Left lung (tissue), 10 donors: Measurements from ENCODE around the gene NANOGP8. TPM values are rescaled to one million over a fixed set of nuclear protein-coding genes. Genes with fewer than 3 reads are reported as not detected.
A peak's percentile ranks its signal among the peaks of the same experiment; 100 is the strongest.

Source experiments
- ATAC-seq: fragments of 200-7000 bp; cut with Tn5 transposase; one replicate; pipeline ENCODE4 v1.9.1; 2020; ENCODE audit warnings: moderate library complexity
- DNase-seq, 4 donors: peaks; one replicate each; pipeline ENCODE4 v3.0.0-alpha.2; 2013 to 2020
- H3K27ac ChIP-seq, 2 donors: fragments of 200-600 bp; sonication (generic) in 1 of 2; one replicate each; pipeline versions ENCODE4 v1.5.0 to v1.8.0; 2020 to 2021
- H3K27me3 ChIP-seq, 2 donors: fragments of 200-600 bp; sonication (generic) in 1 of 2; one replicate each; pipeline versions ENCODE4 v1.5.0 to v1.8.0; 2020 to 2021
- H3K36me3 ChIP-seq, 2 donors: fragments of 200-600 bp; sonication (generic) in 1 of 2; one replicate each; pipeline versions ENCODE4 v1.5.0 to v1.8.0; 2020 to 2021
- H3K4me1 ChIP-seq, 2 donors: fragments of 200-600 bp; one replicate each; pipeline ENCODE4 v1.8.0; 2021
- H3K4me3 ChIP-seq, 2 donors: fragments of 200-600 bp; sonication (generic) in 1 of 2; one replicate each; pipeline versions ENCODE4 v1.5.0 to v1.8.0; 2020 to 2021; ENCODE audit warnings: mild to moderate bottlenecking in 1 of 2
- H3K9me3 ChIP-seq, 2 donors: fragments of 200-600 bp; sonication (generic) in 1 of 2; one replicate each; pipeline versions ENCODE4 v1.5.0 to v1.8.0; 2020 to 2021
- intact Hi-C, 2 donors: fragments of 100-400 bp; cut with DNase I; formaldehyde crosslinking; loops; one replicate each; pipeline versions ENCODE4 v1.11.2 to v1.14.2; 2022
- polyA plus RNA-seq, 6 donors: library from polyadenylated mRNA; unstranded; fragments of 120-200 nt; gene quantifications; one replicate each; pipeline ENCODE4 v1.2.1, GENCODE V29; 2013; ENCODE audit not compliant: insufficient read length in 6 of 6
- total RNA-seq, 2 donors: library from RNA; stranded (reverse); fragmentation: NEBNext Ultra II Directional; extraction: Animal tissue kit (Norgen Biotek cat#: 25700); gene quantifications; one replicate each; pipeline ENCODE4 v1.2.1, GENCODE V29; 2021
- TF ChIP-seq, protein P1 (sequence below), 2 donors: fragments of 200-600 bp; sonication (generic) in 1 of 2; IDR thresholded peaks; one replicate each; pipeline versions ENCODE4 v1.5.0 to v1.8.0; 2021; ENCODE audit warnings: antibody characterized with exemption in 2 of 2
- donor health status: DM: no; HTN: yes; CAD: no.
- donor health status: DM: no; HTN: no; CAD: no.

NANOGP8 gene
- total and polyA plus RNA-seq, 8 donors, result 0.24 to 0.82 (median 0.47) TPM; not detected in 4

DNA sequence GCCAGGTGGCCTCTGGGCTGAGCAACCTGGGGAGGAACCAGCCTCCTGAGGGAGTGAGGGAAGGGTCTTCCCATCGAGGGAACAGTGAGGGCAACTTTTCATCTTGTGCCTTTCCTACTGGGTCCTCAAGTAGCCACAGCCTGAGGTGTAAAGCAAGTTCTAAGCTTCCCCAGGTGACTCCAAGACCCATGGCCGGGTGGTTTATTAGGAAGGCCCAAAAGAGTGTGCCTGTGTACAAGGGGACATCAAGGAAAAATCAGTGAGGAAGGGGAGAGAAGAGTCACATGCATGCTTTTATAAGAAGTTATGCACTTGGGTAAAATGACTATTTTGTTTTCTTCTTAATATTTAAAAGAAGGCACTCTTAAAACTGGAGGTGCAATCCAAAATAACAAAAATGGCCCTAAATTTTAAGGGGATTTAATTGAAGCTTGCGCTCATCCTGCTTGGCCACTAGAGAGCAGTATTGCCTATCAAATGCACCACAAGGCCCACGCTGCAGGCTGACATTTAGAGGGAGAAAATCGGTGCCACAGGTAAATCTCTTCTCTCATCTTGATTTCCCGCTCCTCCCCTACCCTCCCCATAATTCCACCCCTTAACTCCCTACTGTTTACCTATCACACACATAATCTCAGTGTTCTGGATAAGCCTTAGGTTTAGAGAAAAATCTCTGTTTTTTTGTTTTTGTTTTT, 6.7 kb downstream of the NANOGP8 start:
- Histone ChIP-seq H3K27me3 (no peaks in the 10 kb centered on the region), H3K36me3 (no peaks in the 10 kb centered on the region), H3K9me3 (peaks cover 0 to 4% of the 10 kb centered on the region in 2 donors), H3K4me1 (no peaks in the 10 kb centered on the region), H3K27ac (no peak overlapping the region), H3K4me3 (no peak overlapping the region)
- peak in 2 of 4 donors; percentile 42 to 72 for DNase-seq
- ATAC-seq, result peak; percentile 89
- intact Hi-C loops, result no loop called here
- TF ChIP-seq, protein P1, sequence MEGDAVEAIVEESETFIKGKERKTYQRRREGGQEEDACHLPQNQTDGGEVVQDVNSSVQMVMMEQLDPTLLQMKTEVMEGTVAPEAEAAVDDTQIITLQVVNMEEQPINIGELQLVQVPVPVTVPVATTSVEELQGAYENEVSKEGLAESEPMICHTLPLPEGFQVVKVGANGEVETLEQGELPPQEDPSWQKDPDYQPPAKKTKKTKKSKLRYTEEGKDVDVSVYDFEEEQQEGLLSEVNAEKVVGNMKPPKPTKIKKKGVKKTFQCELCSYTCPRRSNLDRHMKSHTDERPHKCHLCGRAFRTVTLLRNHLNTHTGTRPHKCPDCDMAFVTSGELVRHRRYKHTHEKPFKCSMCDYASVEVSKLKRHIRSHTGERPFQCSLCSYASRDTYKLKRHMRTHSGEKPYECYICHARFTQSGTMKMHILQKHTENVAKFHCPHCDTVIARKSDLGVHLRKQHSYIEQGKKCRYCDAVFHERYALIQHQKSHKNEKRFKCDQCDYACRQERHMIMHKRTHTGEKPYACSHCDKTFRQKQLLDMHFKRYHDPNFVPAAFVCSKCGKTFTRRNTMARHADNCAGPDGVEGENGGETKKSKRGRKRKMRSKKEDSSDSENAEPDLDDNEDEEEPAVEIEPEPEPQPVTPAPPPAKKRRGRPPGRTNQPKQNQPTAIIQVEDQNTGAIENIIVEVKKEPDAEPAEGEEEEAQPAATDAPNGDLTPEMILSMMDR (IDR thresholded peaks at IDR 0.05), result peak; percentile 66 to 73

DNA sequence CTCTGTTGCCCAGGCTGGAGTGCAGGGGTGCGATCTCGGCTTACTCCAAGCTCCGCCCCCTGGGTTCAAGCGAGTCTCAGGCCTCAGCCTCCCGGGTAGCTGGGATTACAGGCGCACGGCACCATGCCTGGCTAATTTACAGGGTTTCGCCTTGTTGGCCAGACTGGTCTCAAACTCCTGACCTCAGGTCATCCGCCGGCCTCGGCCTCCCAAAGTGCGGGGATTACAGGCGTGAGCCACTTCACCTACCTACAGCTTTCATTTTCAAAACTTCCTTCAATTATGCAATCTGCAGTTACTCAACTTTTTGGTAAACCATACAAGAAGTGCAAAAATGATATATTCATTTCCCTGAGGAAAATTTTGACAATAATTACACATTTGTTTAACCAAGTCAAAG, 14.0 kb downstream of the NANOGP8 start:
- no peak for ATAC-seq
- no peaks in the 10 kb centered on the region for H3K36me3 ChIP-seq
- intact Hi-C loops, result no loop called here

DNA sequence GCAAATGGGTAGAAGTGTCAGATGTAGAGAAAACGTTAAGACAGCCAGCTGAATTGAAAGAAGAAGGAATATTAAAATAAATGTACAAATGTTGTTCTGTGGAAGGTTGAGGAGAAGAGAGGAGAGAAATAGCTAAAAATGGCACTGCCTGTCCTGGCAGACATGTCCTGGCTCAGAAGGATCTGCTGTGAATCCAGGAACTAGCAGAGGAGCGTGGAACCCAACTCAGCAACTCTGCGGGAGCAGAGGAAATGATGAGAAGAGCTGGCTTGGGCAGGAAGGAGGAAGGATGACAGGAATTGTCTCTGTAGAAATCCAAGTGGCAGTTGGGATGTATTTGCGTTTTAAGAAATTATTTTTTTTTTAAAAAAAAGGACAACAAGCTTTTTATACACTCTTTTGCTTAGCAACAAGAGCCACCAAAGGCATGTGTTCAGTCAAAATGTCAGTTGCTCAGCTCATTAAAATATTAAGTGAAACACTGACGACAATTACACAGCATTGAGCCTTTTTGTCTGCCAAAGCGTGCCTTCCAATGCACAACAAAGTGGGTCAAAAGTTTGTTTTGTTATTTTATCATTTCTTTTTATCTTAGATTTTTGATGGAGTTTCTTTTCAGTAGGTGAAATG, 16.1 kb downstream of the NANOGP8 start:
- intact Hi-C loops, result no loop called here
- Histone ChIP-seq H3K27me3 (no peaks in the 10 kb centered on the region), H3K9me3 (no peaks in the 10 kb centered on the region), H3K36me3 (no peaks in the 10 kb centered on the region), H3K4me1 (peaks cover 0 to 16% of the 10 kb centered on the region in 2 donors), H3K27ac (peak overlapping the region in 1 of 2 donors; percentile 75), H3K4me3 (no peak overlapping the region)
- TF ChIP-seq, protein P1 (IDR thresholded peaks at IDR 0.05), result no peak
- ATAC-seq (no peak), DNase-seq (peak in 1 of 4 donors; percentile 47)

More for the DNA sequence above, 14.0 kb downstream of the NANOGP8 start:
- peaks cover 0 to 16% of the 10 kb centered on the region in 2 donors for H3K4me1 ChIP-seq
- TF ChIP-seq, protein P1 (IDR thresholded peaks at IDR 0.05), result no peak
- DNase-seq, result peak in 1 of 4 donors; percentile 85
- H3K4me3 ChIP-seq, result peak overlapping the region in 1 of 2 donors; percentile 8
- peak overlapping the region in 1 of 2 donors; percentile 48 for H3K27ac ChIP-seq
- H3K27me3 ChIP-seq, result no peaks in the 10 kb centered on the region
- H3K9me3 ChIP-seq, result no peaks in the 10 kb centered on the region

DNA sequence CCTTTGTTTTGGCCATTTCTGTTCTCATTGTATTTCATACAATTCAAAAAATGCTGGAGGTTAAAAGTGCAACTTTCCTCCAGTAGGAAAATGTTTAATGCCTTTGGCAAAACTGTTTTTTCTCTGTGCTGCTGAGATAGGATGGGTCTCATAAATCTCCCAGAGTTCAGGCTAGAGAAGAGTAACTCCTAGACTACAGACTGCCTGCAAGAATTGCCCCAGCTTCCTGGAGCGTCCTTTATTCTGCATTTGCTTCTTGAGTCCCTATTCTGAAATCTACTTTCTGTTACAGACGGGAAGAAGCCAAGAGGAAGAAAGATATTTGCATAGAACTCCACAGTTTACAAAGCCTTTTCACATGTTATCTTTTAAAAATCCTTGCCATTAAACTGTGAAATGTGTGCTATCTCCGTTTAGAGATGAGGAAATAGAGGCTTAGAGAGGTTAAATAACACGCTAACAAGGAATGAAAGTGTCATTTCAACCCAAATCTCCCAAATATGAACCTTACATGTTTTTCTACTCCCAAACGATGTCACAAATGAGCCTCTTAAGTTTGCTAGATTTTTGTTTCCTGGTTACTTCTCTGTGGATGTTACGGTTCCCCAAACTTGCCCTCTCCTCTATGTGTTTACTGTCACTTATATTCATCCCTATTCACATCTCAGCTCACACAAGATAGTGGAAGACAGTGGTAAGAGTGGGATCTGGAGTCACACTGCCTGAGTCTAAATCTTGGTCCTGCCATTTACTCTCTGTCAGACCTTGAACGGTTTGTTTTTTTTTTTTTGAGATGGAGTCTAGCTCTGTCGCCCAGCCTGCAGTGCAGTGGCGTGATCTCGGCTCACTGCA, 17.4 kb downstream of the NANOGP8 start:
- Histone ChIP-seq H3K27me3 (no peaks in the 10 kb centered on the region), H3K9me3 (no peaks in the 10 kb centered on the region), H3K4me3 (no peak overlapping the region), H3K4me1 (peaks cover 0 to 16% of the 10 kb centered on the region in 2 donors), H3K36me3 (no peaks in the 10 kb centered on the region), H3K27ac (peak overlapping the region in 1 of 2 donors; percentile 75)
- ATAC-seq (no peak), DNase-seq (no peak)
- intact Hi-C loops, result no loop called here
- TF ChIP-seq, protein P1 (IDR thresholded peaks at IDR 0.05), result no peak
